GM18870 (cell line): Measurements from ENCODE around the gene PDE6H.

ENCODE experiments used
- ATAC-seq: cut with Tn5 transposase; IDR thresholded peaks from one replicate; pipeline ENCODE4 v1.9.1; 2021; ENCODE audit warnings: moderate library complexity; ENCODE audit not compliant: unreplicated experiment

The PDE6H gene

GRCh38 chr12:14968478-14968877, 4.4 kb upstream of the PDE6H start:
- ATAC-seq: no peak

GRCh38 chr12:14970473-14970872, 2.4 kb upstream of the PDE6H start:
- no peak for ATAC-seq

- no peak for ATAC-seq
These were observed 1.8 kb downstream of the PDE6H start for GRCh38 chr12:14974633-14975032.

GRCh38 chr12:14975457-14975856, 2.6 kb downstream of the PDE6H start:
- no peak for ATAC-seq

GRCh38 chr12:14976658-14977057, 3.8 kb downstream of the PDE6H start:
- no peak for ATAC-seq

- no peak for ATAC-seq
These were observed 6.6 kb downstream of the PDE6H start for GRCh38 chr12:14979468-14979867.

- ATAC-seq: no peak
These were observed 8.2 kb downstream of the PDE6H start for GRCh38 chr12:14981049-14981448.

GRCh38 chr12:14982562-14982961, 9.7 kb downstream of the PDE6H start:
- ATAC-seq: no peak

- ATAC-seq: no peak
These were observed 10.1 kb downstream of the PDE6H start for GRCh38 chr12:14982991-14983390.

GRCh38 chr12:14984036-14984435, 11.2 kb downstream of the PDE6H start:
- no peak for ATAC-seq

- no peak for ATAC-seq
These were observed 12.0 kb downstream of the PDE6H start for GRCh38 chr12:14984766-14985285.

- ATAC-seq: no peak
These were observed 13.6 kb downstream of the PDE6H start for GRCh38 chr12:14986449-14986848.

GRCh38 chr12:14988035-14988434, 15.2 kb downstream of the PDE6H start:
- ATAC-seq: no peak

- peak; percentile 47 for ATAC-seq
These were observed 16.9 kb downstream of the PDE6H start for GRCh38 chr12:14989790-14990189.

- ATAC-seq: no peak
These were observed 18.2 kb downstream of the PDE6H start for GRCh38 chr12:14991069-14991468.

- ATAC-seq: no peak
These were observed 19.8 kb downstream of the PDE6H start for GRCh38 chr12:14992673-14993072.

GRCh38 chr12:14993117-14993516, 20.3 kb downstream of the PDE6H start:
- no peak for ATAC-seq

- no peak for ATAC-seq
These were observed 20.9 kb downstream of the PDE6H start for GRCh38 chr12:14993537-14994266.

- ATAC-seq: no peak
These were observed 21.8 kb downstream of the PDE6H start for GRCh38 chr12:14994610-14995009.

GRCh38 chr12:14995583-14996425, 23.0 kb downstream of the PDE6H start:
- no peak for ATAC-seq

- no peak for ATAC-seq
These were observed 25.2 kb downstream of the PDE6H start for GRCh38 chr12:14997998-14998397.
